GM12878 (cell line): Measurements from ENCODE around the gene ZNF804A. TPM values are rescaled to one million over a fixed set of nuclear protein-coding genes. Genes with fewer than 3 reads are reported as not detected.

Experiments used
- ATAC-seq: fragments of 200-7000 bp; cut with Tn5 transposase; 3 replicates; pipeline ENCODE4 v1.9.1; 2020; ENCODE audit warnings: mild to moderate bottlenecking, moderate library complexity
- BruUV-seq: library from RNA; stranded (reverse); fragments of 400-500 nt; replicated peaks from 2 replicates; lab custom pipeline; 2021; lab: Mats Ljungman, UMichigan
- CTCF ChIA-PET: fragments of 300-600 bp; sonication (Branson Sonifier 250); formaldehyde crosslinking; extraction: SDS; loops from one replicate; lab custom pipeline; 2021; ENCODE audit warnings: inconsistent platforms; lab: Yijun Ruan, JAX
- POLR2A ChIA-PET: fragments of 350-600 bp; formaldehyde crosslinking; extraction: SDS; loops from one replicate; lab custom pipeline; 2021; ENCODE audit warnings: inconsistent platforms; lab: Charles Lee
- RAD21 ChIA-PET: fragments of 300-600 bp; sonication (Branson Sonifier 250); formaldehyde crosslinking; loops from one replicate; lab custom pipeline; 2023; ENCODE audit warnings: antibody characterized with exemption; ENCODE audit not compliant: unreplicated experiment; lab: Charles Lee
- SMC1A ChIA-PET: fragments of 300-600 bp; sonication (Branson Sonifier 250); formaldehyde crosslinking; loops from one replicate; lab custom pipeline; 2023; ENCODE audit not compliant: unreplicated experiment, uncharacterized antibody; lab: Charles Lee
- DNase-seq: peaks from one replicate; pipeline ENCODE4 v3.0.0-alpha.2; 2011; ENCODE audit warnings: low read depth, low spot score
- FAIRE-seq: peaks from 3 replicates; lab custom pipeline; 2011; peaks lifted over from hg19 to GRCh38; lab: Jason Lieb, UNC
- H2AFZ ChIP-seq: 2 replicates; pipeline ENCODE4 v1.6.0; 2011; ENCODE audit warnings: low read depth, low read length, control low read depth; ENCODE audit not compliant: control insufficient read depth
- H3K27ac ChIP-seq: 2 replicates; pipeline ENCODE4 v1.5.1; 2011; ENCODE audit warnings: control low read depth; ENCODE audit not compliant: control insufficient read depth, insufficient read depth
- H3K27me3 ChIP-seq, 2 experiments: replicated peaks in 1 of 2; 2 replicates each; pipeline versions ENCODE4 v1.6.0 to v1.6.1; 2011; ENCODE audit warnings: low read length in 1 of 2; ENCODE audit not compliant: control insufficient read depth in 2 of 2, insufficient read depth in 2 of 2
- H3K36me3 ChIP-seq, 2 experiments: 2 replicates each; pipeline ENCODE4 v1.5.1; 2011; ENCODE audit warnings: low read length in 1 of 2; ENCODE audit not compliant: control insufficient read depth in 2 of 2, insufficient read depth in 2 of 2
- H3K4me1 ChIP-seq: 2 replicates; pipeline ENCODE4 v1.6.1; 2011; ENCODE audit warnings: mild to moderate bottlenecking, low read length, moderate library complexity, mixed read lengths; ENCODE audit not compliant: control insufficient read depth, insufficient read depth
- H3K4me2 ChIP-seq: 2 replicates; pipeline ENCODE4 v1.6.0; 2011; ENCODE audit warnings: control low read depth; ENCODE audit not compliant: control insufficient read depth, insufficient read depth
- H3K4me3 ChIP-seq: fragments of 200-600 bp; sonication (generic); 2 replicates; pipeline ENCODE4 v1.5.1; 2016
- H3K79me2 ChIP-seq: 2 replicates; pipeline ENCODE4 v1.6.0; 2011; ENCODE audit warnings: low read length; ENCODE audit not compliant: control insufficient read depth, insufficient read depth
- H3K9ac ChIP-seq: 2 replicates; pipeline ENCODE4 v1.8.0; 2011; ENCODE audit warnings: low read length, control low read depth, mixed read lengths; ENCODE audit not compliant: control insufficient read depth, insufficient read depth
- H3K9me3 ChIP-seq: replicated peaks from 3 replicates; pipeline ENCODE4 v1.5.1; 2011; ENCODE audit warnings: mild to moderate bottlenecking, low read length; ENCODE audit not compliant: control insufficient read depth, insufficient read depth
- H4K20me1 ChIP-seq: 2 replicates; pipeline ENCODE4 v1.6.0; 2011; ENCODE audit not compliant: control insufficient read depth, insufficient read depth
- CEBPZ ChIP-seq: fragments of 150-350 bp; IDR thresholded peaks from 2 replicates; pipeline ENCODE4 v1.6.1; 2016; ENCODE audit warnings: low read depth, low read length
- CHD1 ChIP-seq: IDR thresholded peaks from 2 replicates; pipeline ENCODE4 v1.6.1; 2012; ENCODE audit warnings: low read depth, low read length, improper control_type of control experiment
- ESRRA ChIP-seq: IDR thresholded peaks from 2 replicates; pipeline ENCODE4 v1.6.1; 2012; ENCODE audit warnings: mild to moderate bottlenecking, low read length, improper control_type of control experiment
- GATAD2B ChIP-seq: fragments of 450-650 bp; conservative IDR thresholded peaks from 2 replicates; pipeline ENCODE4 v1.6.1; 2017; ENCODE audit warnings: low read depth, mild to moderate bottlenecking, moderate library complexity
- IKZF1 ChIP-seq: fragments of 450-650 bp; conservative IDR thresholded peaks from 2 replicates; pipeline ENCODE4 v1.6.1; 2017; ENCODE audit warnings: antibody characterized with exemption, mild to moderate bottlenecking
- JUND ChIP-seq: IDR thresholded peaks from 2 replicates; pipeline ENCODE4 v1.6.1; 2012; ENCODE audit warnings: low read depth, mild to moderate bottlenecking, low read length, improper control_type of control experiment, moderate library complexity
- KLF5 ChIP-seq: fragments of 450-650 bp; IDR thresholded peaks from 2 replicates; pipeline ENCODE4 v1.6.1; 2014; ENCODE audit warnings: mild to moderate bottlenecking; ENCODE audit not compliant: partially characterized antibody
- MYC ChIP-seq: IDR thresholded peaks from 2 replicates; pipeline ENCODE4 v1.6.1; 2011; ENCODE audit warnings: mild to moderate bottlenecking, low read length, moderate library complexity, inconsistent platforms; ENCODE audit not compliant: insufficient read depth, insufficient replicate concordance, insufficient read length, severe bottlenecking
- PML ChIP-seq: IDR thresholded peaks from 2 replicates; pipeline ENCODE4 v1.6.1; 2012; ENCODE audit warnings: low read length, inconsistent platforms
- RELB ChIP-seq: fragments of 450-650 bp; IDR thresholded peaks from 2 replicates; pipeline ENCODE4 v1.6.1; 2017; ENCODE audit warnings: low read depth, mild to moderate bottlenecking, moderate library complexity
- SKIL ChIP-seq: fragments of 450-650 bp; IDR thresholded peaks from 2 replicates; pipeline ENCODE4 v1.6.1; 2017; ENCODE audit warnings: mild to moderate bottlenecking, low read depth, inconsistent platforms; ENCODE audit not compliant: poor library complexity, severe bottlenecking
- SMAD5 ChIP-seq: IDR thresholded peaks from 2 replicates; pipeline ENCODE4 v1.6.1; 2016; ENCODE audit warnings: antibody characterized with exemption, low read depth
- ZZZ3 ChIP-seq: IDR thresholded peaks from 2 replicates; pipeline ENCODE4 v1.6.1; 2011; ENCODE audit warnings: low read depth; ENCODE audit not compliant: control insufficient read depth, insufficient read length
- WGBS: methylation state at CpG from one replicate; pipeline ENCODE4 v1.1.6; 2016; ENCODE audit warnings: low lambda C conversion rate; ENCODE audit not compliant: insufficient replicate concordance, insufficient coverage; ENCODE audit errors: missing lambda C conversion rate; 5-methylcytosine and 5-hydroxymethylcytosine counted together
- in situ Hi-C: fragments of 300-500 bp; cut with MboI; formaldehyde crosslinking; loops from 9 replicates; pipeline ENCODE4 v1.14.3; 2018; ENCODE audit warnings: mixed read lengths
- intact Hi-C: fragments of 100-400 bp; cut with micrococcal nuclease; formaldehyde crosslinking; loops from one replicate; pipeline ENCODE4 v1.14.2; 2022; ENCODE audit not compliant: unreplicated experiment
- polyA plus RNA-seq, 11 experiments: library from polyadenylated mRNA; depleted of rRNA in 4 of 11; unstranded in 6 of 11; stranded (reverse) in 5 of 11; fragments of >200 nt; fragmentation: Nextera tagmentation in 4 of 11; fragmentation: Illumina TruSeq in 1 of 11; extraction: Ambion mirVana in 4 of 11; extraction: Trizol in 1 of 11; gene quantifications; 1 replicate in 1 of 11; 2 replicates in 10 of 11; pipeline versions ENCODE4 v1.2.1 to v1.2.3, GENCODE V29; 2011 to 2016; ENCODE audit warnings: inconsistent platforms in 2 of 11, missing spikeins in 2 of 11, low read depth in 1 of 11
- total RNA-seq, 4 experiments: library from RNA; depleted of rRNA in 3 of 4; stranded (reverse); fragments of >200 nt in 3 of 4; fragmentation: Illumina TruSeq in 1 of 4; extraction: Trizol in 1 of 4; gene quantifications; 2 replicates each; pipeline versions ENCODE4 v1.2.1 to v1.2.3, GENCODE V29; 2013 to 2021
- TF ChIP-seq, protein P1 (sequence below): fragments of 450-650 bp; IDR thresholded peaks from 2 replicates; pipeline ENCODE4 v1.6.1; 2014; ENCODE audit warnings: mild to moderate bottlenecking
- TF ChIP-seq, protein P2 (sequence below): IDR thresholded peaks from 2 replicates; pipeline ENCODE4 v1.6.1; 2012; ENCODE audit warnings: low read depth, low read length, improper control_type of control experiment

The ZNF804A gene
- total and polyA plus RNA-seq, 10 of the 15 experiments (the other 5 are each of a cell fraction or from before 2014, with no cell fraction given) = 0.19 to 2.3 (median 1.4) TPM

- FAIRE-seq (no peak), ATAC-seq (no peak), DNase-seq (no peak)
- no peaks in the 10 kb centered on the region for H3K4me1 ChIP-seq
- intact Hi-C loops = no loop called here
- 2% methylated on average over 2 of the region's 2 CpGs for WGBS
- H4K20me1 ChIP-seq = no peaks in the 10 kb centered on the region
- RAD21 ChIA-PET = no interaction called here
- CTCF ChIA-PET = no interaction called here
- no peaks in the 10 kb centered on the region for H3K27me3 ChIP-seq
- no peak overlapping the region for H3K9ac ChIP-seq
- POLR2A ChIA-PET = no interaction called here
- no peaks in the 10 kb centered on the region for H3K79me2 ChIP-seq
- SMC1A ChIA-PET = no interaction called here
- no TSS peak for BruUV-seq
- no peak overlapping the region for H3K4me2 ChIP-seq
- no peak overlapping the region for H2AFZ ChIP-seq
- H3K36me3 ChIP-seq = no peaks in the 10 kb centered on the region
- H3K9me3 ChIP-seq = no peaks in the 10 kb centered on the region
- no peak overlapping the region for H3K27ac ChIP-seq
- no peak overlapping the region for H3K4me3 ChIP-seq
- in situ Hi-C loops = no loop called here
- TF ChIP-seq KLF5 (no peak), GATAD2B (no peak), IKZF1 (no peak), JUND (no peak), MYC (no peak), PML (no peak), ZZZ3 (no peak), RELB (no peak), SMAD5 (no peak), CEBPZ (no peak), SKIL (no peak), ESRRA (no peak), CHD1 (no peak)
- TF ChIP-seq, protein P1, sequence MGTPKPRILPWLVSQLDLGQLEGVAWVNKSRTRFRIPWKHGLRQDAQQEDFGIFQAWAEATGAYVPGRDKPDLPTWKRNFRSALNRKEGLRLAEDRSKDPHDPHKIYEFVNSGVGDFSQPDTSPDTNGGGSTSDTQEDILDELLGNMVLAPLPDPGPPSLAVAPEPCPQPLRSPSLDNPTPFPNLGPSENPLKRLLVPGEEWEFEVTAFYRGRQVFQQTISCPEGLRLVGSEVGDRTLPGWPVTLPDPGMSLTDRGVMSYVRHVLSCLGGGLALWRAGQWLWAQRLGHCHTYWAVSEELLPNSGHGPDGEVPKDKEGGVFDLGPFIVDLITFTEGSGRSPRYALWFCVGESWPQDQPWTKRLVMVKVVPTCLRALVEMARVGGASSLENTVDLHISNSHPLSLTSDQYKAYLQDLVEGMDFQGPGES = no peak
- TF ChIP-seq, protein P2, sequence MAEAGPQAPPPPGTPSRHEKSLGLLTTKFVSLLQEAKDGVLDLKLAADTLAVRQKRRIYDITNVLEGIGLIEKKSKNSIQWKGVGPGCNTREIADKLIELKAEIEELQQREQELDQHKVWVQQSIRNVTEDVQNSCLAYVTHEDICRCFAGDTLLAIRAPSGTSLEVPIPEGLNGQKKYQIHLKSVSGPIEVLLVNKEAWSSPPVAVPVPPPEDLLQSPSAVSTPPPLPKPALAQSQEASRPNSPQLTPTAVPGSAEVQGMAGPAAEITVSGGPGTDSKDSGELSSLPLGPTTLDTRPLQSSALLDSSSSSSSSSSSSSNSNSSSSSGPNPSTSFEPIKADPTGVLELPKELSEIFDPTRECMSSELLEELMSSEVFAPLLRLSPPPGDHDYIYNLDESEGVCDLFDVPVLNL = no peak
Measured at GRCh38 chr2:184824597-184824996, 226.3 kb downstream of the ZNF804A start.
